ENCODE measurements around the gene NRP2. TPM values are rescaled to one million over a fixed set of nuclear protein-coding genes. Genes with fewer than 3 reads are reported as not detected.

The NRP2 gene
- total RNA-seq, 2 experiments from 2014 or later: 1.4 to 2.3 TPM

- CTCF ChIA-PET: interaction anchor here (1.2 to 1.6 kb wide), 2 partner anchors 112 to 158 kb away, joined by 3 to 4 read pairs; no protein-coding TSS in a partner anchor
Measured at GRCh38 chr2:205768341-205768740, 86.0 kb downstream of the NRP2 start.

GRCh38 chr2:205768815-205769494 is 86.7 kb downstream of the NRP2 start:
- Mint-ChIP-seq H3K27ac (no peak overlapping the region), H3K4me3 (no peak overlapping the region), H3K27me3 (peaks cover 44% of the 10 kb centered on the region), H3K9me3 (no peaks in the 10 kb centered on the region), H3K4me1 (no peaks in the 10 kb centered on the region), H3K36me3 (ENCODE audit: low read depth) (no peaks in the 10 kb centered on the region)
- no peak for DNase-seq
- CTCF ChIA-PET: interaction anchor here (1.4 to 1.6 kb wide), 2 partner anchors 157 kb away, joined by 3 to 4 read pairs; no protein-coding TSS in a partner anchor
- POLR2A ChIA-PET: no interaction called here

More at GRCh38 chr2:205768341-205768740, 86.0 kb downstream of the NRP2 start:
- Mint-ChIP-seq H3K36me3 (ENCODE audit: low read depth) (no peaks in the 10 kb centered on the region), H3K9me3 (no peaks in the 10 kb centered on the region), H3K4me3 (no peak overlapping the region), H3K27me3 (peaks cover 40% of the 10 kb centered on the region), H3K4me1 (no peaks in the 10 kb centered on the region), H3K27ac (no peak overlapping the region)
- POLR2A ChIA-PET: no interaction called here
- DNase-seq: no peak

GRCh38 chr2:205769495-205769850 is 87.2 kb downstream of the NRP2 start:
- H3K4me3 Mint-ChIP-seq: no peak overlapping the region
- DNase-seq: no peak
- peaks cover 49% of the 10 kb centered on the region for H3K27me3 Mint-ChIP-seq
- no peaks in the 10 kb centered on the region for H3K9me3 Mint-ChIP-seq
- CTCF ChIA-PET: interaction anchor here (0.8 to 1.4 kb wide), 3 partner anchors 116 to 178 kb away, joined by 3 read pairs; no protein-coding TSS in a partner anchor
- H3K4me1 Mint-ChIP-seq: no peaks in the 10 kb centered on the region
- no peak overlapping the region for H3K27ac Mint-ChIP-seq
- no peaks in the 10 kb centered on the region for H3K36me3 Mint-ChIP-seq (ENCODE audit: low read depth)
- POLR2A ChIA-PET: no interaction called here

GRCh38 chr2:205769879-205770278 is 87.6 kb downstream of the NRP2 start:
- POLR2A ChIA-PET: no interaction called here
- H3K36me3 Mint-ChIP-seq (ENCODE audit: low read depth): no peaks in the 10 kb centered on the region
- no peak overlapping the region for H3K27ac Mint-ChIP-seq
- peaks cover 49% of the 10 kb centered on the region for H3K27me3 Mint-ChIP-seq
- no peaks in the 10 kb centered on the region for H3K4me1 Mint-ChIP-seq
- no peak overlapping the region for H3K4me3 Mint-ChIP-seq
- no peaks in the 10 kb centered on the region for H3K9me3 Mint-ChIP-seq
- DNase-seq: no peak
- CTCF ChIA-PET: interaction anchor here (0.8 to 1.4 kb wide), 3 partner anchors 115 to 178 kb away, joined by 3 read pairs; no protein-coding TSS in a partner anchor

- CTCF ChIA-PET: interaction anchor here (1.1 to 1.4 kb wide), 2 partner anchors 156 to 177 kb away, joined by 3 read pairs; no protein-coding TSS in a partner anchor
- peaks cover 48% of the 10 kb centered on the region for H3K27me3 Mint-ChIP-seq
- H3K27ac Mint-ChIP-seq: no peak overlapping the region
- no peaks in the 10 kb centered on the region for H3K4me1 Mint-ChIP-seq
- no peak for DNase-seq
- no peaks in the 10 kb centered on the region for H3K36me3 Mint-ChIP-seq (ENCODE audit: low read depth)
- H3K9me3 Mint-ChIP-seq: no peaks in the 10 kb centered on the region
- POLR2A ChIA-PET: no interaction called here
- H3K4me3 Mint-ChIP-seq: no peak overlapping the region
Measured at GRCh38 chr2:205770577-205770976, 88.3 kb downstream of the NRP2 start.

- H3K9me3 Mint-ChIP-seq: no peaks in the 10 kb centered on the region
- no peak overlapping the region for H3K4me3 Mint-ChIP-seq
- H3K4me1 Mint-ChIP-seq: no peaks in the 10 kb centered on the region
- no peaks in the 10 kb centered on the region for H3K36me3 Mint-ChIP-seq (ENCODE audit: low read depth)
- H3K27ac Mint-ChIP-seq: no peak overlapping the region
- peaks cover 48% of the 10 kb centered on the region for H3K27me3 Mint-ChIP-seq
- POLR2A ChIA-PET: no interaction called here
- CTCF ChIA-PET: no interaction called here
- no peak for DNase-seq
Measured at GRCh38 chr2:205771031-205771430, 88.7 kb downstream of the NRP2 start.

GRCh38 chr2:205771666-205772065 is 89.4 kb downstream of the NRP2 start:
- no peaks in the 10 kb centered on the region for H3K4me1 Mint-ChIP-seq
- H3K9me3 Mint-ChIP-seq: no peaks in the 10 kb centered on the region
- ChIA-PET CTCF (no interaction called here), POLR2A (no interaction called here)
- H3K36me3 Mint-ChIP-seq (ENCODE audit: low read depth): no peaks in the 10 kb centered on the region
- peaks cover 48% of the 10 kb centered on the region for H3K27me3 Mint-ChIP-seq
- DNase-seq: no peak
- no peak overlapping the region for H3K27ac Mint-ChIP-seq
- H3K4me3 Mint-ChIP-seq: no peak overlapping the region

GRCh38 chr2:205772983-205773382 is 90.7 kb downstream of the NRP2 start:
- Mint-ChIP-seq H3K36me3 (ENCODE audit: low read depth) (no peaks in the 10 kb centered on the region), H3K4me1 (no peaks in the 10 kb centered on the region), H3K27ac (no peak overlapping the region), H3K27me3 (peaks cover 47% of the 10 kb centered on the region), H3K4me3 (no peak overlapping the region), H3K9me3 (no peaks in the 10 kb centered on the region)
- no peak for DNase-seq
- ChIA-PET CTCF (interaction anchor here (1.4 to 4.0 kb wide), 2 partner anchors 112 to 153 kb away, joined by 6 to 16 read pairs; no protein-coding TSS in a partner anchor), POLR2A (no interaction called here)

GRCh38 chr2:205773989-205774388 is 91.7 kb downstream of the NRP2 start:
- peaks cover 51% of the 10 kb centered on the region for H3K27me3 Mint-ChIP-seq
- no peaks in the 10 kb centered on the region for H3K9me3 Mint-ChIP-seq
- H3K36me3 Mint-ChIP-seq (ENCODE audit: low read depth): no peaks in the 10 kb centered on the region
- H3K4me1 Mint-ChIP-seq: no peaks in the 10 kb centered on the region
- H3K27ac Mint-ChIP-seq: no peak overlapping the region
- no peak overlapping the region for H3K4me3 Mint-ChIP-seq
- POLR2A ChIA-PET: no interaction called here
- CTCF ChIA-PET: interaction anchor here (1.4 to 4.0 kb wide), 2 partner anchors 111 to 152 kb away, joined by 6 to 16 read pairs; no protein-coding TSS in a partner anchor
- no peak for DNase-seq

- H3K4me1 Mint-ChIP-seq: no peaks in the 10 kb centered on the region
- CTCF ChIA-PET: interaction anchor here (0.6 to 4.0 kb wide), 7 partner anchors 38 to 152 kb away, joined by 3 to 16 read pairs (median 3); no protein-coding TSS in a partner anchor
- POLR2A ChIA-PET: no interaction called here
- H3K4me3 Mint-ChIP-seq: no peak overlapping the region
- no peak for DNase-seq
- H3K36me3 Mint-ChIP-seq (ENCODE audit: low read depth): no peaks in the 10 kb centered on the region
- no peaks in the 10 kb centered on the region for H3K9me3 Mint-ChIP-seq
- H3K27me3 Mint-ChIP-seq: peaks cover 45% of the 10 kb centered on the region
- H3K27ac Mint-ChIP-seq: no peak overlapping the region
Measured at GRCh38 chr2:205775097-205775877, 93.0 kb downstream of the NRP2 start.

GRCh38 chr2:205776139-205776538 is 93.8 kb downstream of the NRP2 start:
- Mint-ChIP-seq H3K4me1 (no peaks in the 10 kb centered on the region), H3K9me3 (no peaks in the 10 kb centered on the region), H3K36me3 (ENCODE audit: low read depth) (no peaks in the 10 kb centered on the region), H3K27me3 (peaks cover 38% of the 10 kb centered on the region), H3K4me3 (no peak overlapping the region), H3K27ac (no peak overlapping the region)
- peak; percentile 48 for DNase-seq
- ChIA-PET CTCF (interaction anchor here (0.7 to 4.0 kb wide), 5 partner anchors 37 to 151 kb away, joined by 3 to 16 read pairs (median 3); no protein-coding TSS in a partner anchor), POLR2A (no interaction called here)

- Mint-ChIP-seq H3K36me3 (ENCODE audit: low read depth) (no peaks in the 10 kb centered on the region), H3K4me1 (no peaks in the 10 kb centered on the region), H3K4me3 (no peak overlapping the region), H3K27ac (no peak overlapping the region), H3K27me3 (peaks cover 37% of the 10 kb centered on the region), H3K9me3 (no peaks in the 10 kb centered on the region)
- ChIA-PET POLR2A (no interaction called here), CTCF (interaction anchor here (0.5 to 4.0 kb wide), 4 partner anchors 36 to 1632 kb away, joined by 3 to 16 read pairs (median 3); no protein-coding TSS in a partner anchor)
- no peak for DNase-seq
Measured at GRCh38 chr2:205776720-205777119, 94.4 kb downstream of the NRP2 start.

- Mint-ChIP-seq H3K4me1 (no peaks in the 10 kb centered on the region), H3K9me3 (no peaks in the 10 kb centered on the region), H3K36me3 (ENCODE audit: low read depth) (no peaks in the 10 kb centered on the region), H3K27me3 (peaks cover 25% of the 10 kb centered on the region), H3K4me3 (no peak overlapping the region), H3K27ac (no peak overlapping the region)
- ChIA-PET POLR2A (interaction anchor here (0.7 kb wide), 1 partner anchor 1637 kb away, joined by 4 read pairs; no protein-coding TSS in a partner anchor), CTCF (interaction anchor here (0.7 to 1.1 kb wide), 2 partner anchors 106 to 953 kb away, joined by 3 read pairs; no protein-coding TSS in a partner anchor)
- no peak for DNase-seq
Measured at GRCh38 chr2:205778356-205778755, 96.1 kb downstream of the NRP2 start.

All from activated CD4-positive, alpha-beta memory T cell treated with anti-CD3 and anti-CD28 coated beads, Interleukin-2, amount 10 ng/mL, durations not matched to agents 7 days and 5 days (primary cell).